SK-N-SH treated with all-trans-retinoic acid at 6 μM for 48 hours (cell line): ENCODE results near the gene KAT2B.

Experiments
- ATAC-seq: fragments of 200-7000 bp; cut with Tn5 transposase; 3 replicates; pipeline ENCODE4 v1.9.1; 2020; ENCODE audit warnings: mild to moderate bottlenecking, moderate library complexity
- ARNTL ChIP-seq: fragments of 450-650 bp; formaldehyde crosslinking; IDR thresholded peaks from 2 replicates; pipeline ENCODE4 v1.5.0; 2020; ENCODE audit warnings: low read depth, mild to moderate bottlenecking, moderate library complexity, borderline replicate concordance
- BACH2 ChIP-seq: fragments of 250-450 bp; sonication (Bioruptor Pico); IDR thresholded peaks from 2 replicates; pipeline ENCODE4 v1.9.0; 2021; ENCODE audit warnings: mild to moderate bottlenecking, borderline replicate concordance
- CSDC2 ChIP-seq: fragments of 250-450 bp; sonication (Bioruptor Pico); IDR thresholded peaks from 2 replicates; pipeline ENCODE4 v1.5.0; 2020; ENCODE audit warnings: mild to moderate bottlenecking, moderate library complexity
- ESRRG ChIP-seq: fragments of 250-450 bp; sonication (Bioruptor Pico); IDR thresholded peaks from 2 replicates; pipeline ENCODE4 v1.6.1; 2021; ENCODE audit warnings: mild to moderate bottlenecking
- GLIS3 ChIP-seq: fragments of 250-450 bp; sonication (Bioruptor Pico); IDR thresholded peaks from 2 replicates; pipeline ENCODE4 v1.5.0; 2020; ENCODE audit warnings: mild to moderate bottlenecking, moderate library complexity
- ISL1 ChIP-seq: fragments of 250-450 bp; sonication (Bioruptor Pico); IDR thresholded peaks from 2 replicates; pipeline ENCODE4 v2.1.2; 2022; ENCODE audit warnings: mild to moderate bottlenecking, moderate library complexity
- RARB ChIP-seq: fragments of 250-450 bp; sonication (Bioruptor Pico); IDR thresholded peaks from 2 replicates; pipeline ENCODE4 v1.8.0; 2021; ENCODE audit warnings: mild to moderate bottlenecking, moderate library complexity
- SNAI2 ChIP-seq: fragments of 250-450 bp; sonication (Bioruptor Pico); IDR thresholded peaks from 2 replicates; pipeline ENCODE4 v1.5.0; 2020; ENCODE audit warnings: mild to moderate bottlenecking, moderate library complexity
- TCF4 ChIP-seq: fragments of 250-450 bp; sonication (Bioruptor Pico); IDR thresholded peaks from 2 replicates; pipeline ENCODE4 v1.8.0; 2021; ENCODE audit warnings: mild to moderate bottlenecking, moderate library complexity, borderline replicate concordance
- ZC3H10 ChIP-seq: fragments of 250-450 bp; sonication (Bioruptor Pico); IDR thresholded peaks from 2 replicates; pipeline ENCODE4 v1.5.1; 2021; ENCODE audit warnings: mild to moderate bottlenecking, moderate library complexity
- ZFP3 ChIP-seq: fragments of 250-450 bp; sonication (Bioruptor Pico); IDR thresholded peaks from 2 replicates; pipeline ENCODE4 v1.5.0; 2020; ENCODE audit warnings: mild to moderate bottlenecking, moderate library complexity
- ZFP30 ChIP-seq: fragments of 450-650 bp; formaldehyde crosslinking; IDR thresholded peaks from 2 replicates; pipeline ENCODE4 v1.5.0; 2022; ENCODE audit warnings: mild to moderate bottlenecking, moderate library complexity
- ZNF565 ChIP-seq: fragments of 450-650 bp; formaldehyde crosslinking; conservative IDR thresholded peaks from 2 replicates; pipeline ENCODE4 v1.5.0; 2020; ENCODE audit warnings: low read depth, mild to moderate bottlenecking, moderate library complexity
- ZNF70 ChIP-seq: fragments of 450-650 bp; formaldehyde crosslinking; IDR thresholded peaks from 2 replicates; pipeline ENCODE4 v1.5.0; 2020; ENCODE audit warnings: mild to moderate bottlenecking, moderate library complexity
- TF ChIP-seq, protein P1 (sequence below): fragments of 250-450 bp; sonication (Bioruptor Pico); IDR thresholded peaks from 2 replicates; pipeline ENCODE4 v1.5.0; 2020; ENCODE audit warnings: mild to moderate bottlenecking, moderate library complexity
- TF ChIP-seq, protein P2 (sequence below): fragments of 250-450 bp; sonication (Bioruptor Pico); IDR thresholded peaks from 2 replicates; pipeline ENCODE4 v1.8.0; 2021; ENCODE audit warnings: low read depth, mild to moderate bottlenecking, moderate library complexity, borderline replicate concordance
- TF ChIP-seq, protein P3 (sequence below): fragments of 250-450 bp; sonication (Bioruptor Pico); IDR thresholded peaks from 2 replicates; pipeline ENCODE4 v1.8.0; 2020; ENCODE audit warnings: mild to moderate bottlenecking, moderate library complexity, borderline replicate concordance
- TF ChIP-seq, protein P4 (sequence below): fragments of 250-450 bp; sonication (Bioruptor Pico); IDR thresholded peaks from 2 replicates; pipeline ENCODE4 v1.5.1; 2021; ENCODE audit warnings: mild to moderate bottlenecking, moderate library complexity
- TF ChIP-seq, protein P5 (sequence below): fragments of 250-450 bp; sonication (Bioruptor Pico); IDR thresholded peaks from 2 replicates; pipeline ENCODE4 v1.5.1; 2020; ENCODE audit warnings: low read depth, mild to moderate bottlenecking, moderate library complexity

The KAT2B gene

DNA sequence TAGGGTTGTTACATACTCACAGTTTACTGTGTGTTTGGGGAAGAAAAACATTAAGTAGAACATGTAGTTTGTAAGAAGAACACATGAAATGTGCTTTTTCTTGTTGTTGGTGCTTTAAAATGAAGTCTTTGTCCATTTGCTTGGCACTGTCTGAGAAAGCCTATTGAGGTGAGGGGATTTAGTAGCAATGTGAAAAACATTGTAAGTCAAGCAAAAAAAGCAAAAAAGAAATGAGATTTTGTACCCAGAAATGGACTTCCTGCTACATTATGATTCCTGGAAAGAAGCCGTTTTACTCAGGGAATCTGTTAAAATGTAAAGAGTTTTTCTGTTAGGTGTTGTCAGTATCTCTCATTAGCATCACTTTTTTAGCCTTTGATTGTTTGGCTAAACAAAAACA is 59.9 kb downstream of the KAT2B start (continued):
- TF ChIP-seq, protein P1, sequence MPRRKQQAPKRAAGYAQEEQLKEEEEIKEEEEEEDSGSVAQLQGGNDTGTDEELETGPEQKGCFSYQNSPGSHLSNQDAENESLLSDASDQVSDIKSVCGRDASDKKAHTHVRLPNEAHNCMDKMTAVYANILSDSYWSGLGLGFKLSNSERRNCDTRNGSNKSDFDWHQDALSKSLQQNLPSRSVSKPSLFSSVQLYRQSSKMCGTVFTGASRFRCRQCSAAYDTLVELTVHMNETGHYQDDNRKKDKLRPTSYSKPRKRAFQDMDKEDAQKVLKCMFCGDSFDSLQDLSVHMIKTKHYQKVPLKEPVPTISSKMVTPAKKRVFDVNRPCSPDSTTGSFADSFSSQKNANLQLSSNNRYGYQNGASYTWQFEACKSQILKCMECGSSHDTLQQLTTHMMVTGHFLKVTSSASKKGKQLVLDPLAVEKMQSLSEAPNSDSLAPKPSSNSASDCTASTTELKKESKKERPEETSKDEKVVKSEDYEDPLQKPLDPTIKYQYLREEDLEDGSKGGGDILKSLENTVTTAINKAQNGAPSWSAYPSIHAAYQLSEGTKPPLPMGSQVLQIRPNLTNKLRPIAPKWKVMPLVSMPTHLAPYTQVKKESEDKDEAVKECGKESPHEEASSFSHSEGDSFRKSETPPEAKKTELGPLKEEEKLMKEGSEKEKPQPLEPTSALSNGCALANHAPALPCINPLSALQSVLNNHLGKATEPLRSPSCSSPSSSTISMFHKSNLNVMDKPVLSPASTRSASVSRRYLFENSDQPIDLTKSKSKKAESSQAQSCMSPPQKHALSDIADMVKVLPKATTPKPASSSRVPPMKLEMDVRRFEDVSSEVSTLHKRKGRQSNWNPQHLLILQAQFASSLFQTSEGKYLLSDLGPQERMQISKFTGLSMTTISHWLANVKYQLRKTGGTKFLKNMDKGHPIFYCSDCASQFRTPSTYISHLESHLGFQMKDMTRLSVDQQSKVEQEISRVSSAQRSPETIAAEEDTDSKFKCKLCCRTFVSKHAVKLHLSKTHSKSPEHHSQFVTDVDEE (CRISPR knock-in tag), result no peak
- no peak for TF ChIP-seq SNAI2 (CRISPR knock-in tag)
- TF ChIP-seq ZC3H10 (CRISPR knock-in tag), result no peak
- TF ChIP-seq TCF4 (CRISPR knock-in tag), result no peak
- TF ChIP-seq CSDC2 (CRISPR knock-in tag), result no peak
- no peak for TF ChIP-seq GLIS3 (CRISPR knock-in tag)

DNA sequence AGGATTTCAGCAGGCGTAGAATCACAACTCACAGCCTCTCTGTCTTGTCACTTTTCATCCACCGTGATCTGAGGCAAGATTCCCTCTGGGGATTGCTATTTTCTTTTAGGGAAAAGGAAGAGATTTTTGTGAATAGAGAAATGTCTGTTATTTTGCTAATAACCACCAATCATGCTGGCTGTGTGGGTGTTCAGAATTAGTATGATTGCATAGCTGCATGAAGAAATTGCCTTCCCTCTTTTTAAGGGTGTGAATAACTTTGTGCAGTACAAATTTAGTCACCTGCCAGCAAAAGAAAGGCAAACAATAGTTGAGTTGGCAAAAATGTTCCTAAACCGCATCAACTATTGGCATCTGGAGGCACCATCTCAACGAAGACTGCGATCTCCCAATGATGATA is 60.8 kb downstream of the KAT2B start:
- TF ChIP-seq, protein P2, sequence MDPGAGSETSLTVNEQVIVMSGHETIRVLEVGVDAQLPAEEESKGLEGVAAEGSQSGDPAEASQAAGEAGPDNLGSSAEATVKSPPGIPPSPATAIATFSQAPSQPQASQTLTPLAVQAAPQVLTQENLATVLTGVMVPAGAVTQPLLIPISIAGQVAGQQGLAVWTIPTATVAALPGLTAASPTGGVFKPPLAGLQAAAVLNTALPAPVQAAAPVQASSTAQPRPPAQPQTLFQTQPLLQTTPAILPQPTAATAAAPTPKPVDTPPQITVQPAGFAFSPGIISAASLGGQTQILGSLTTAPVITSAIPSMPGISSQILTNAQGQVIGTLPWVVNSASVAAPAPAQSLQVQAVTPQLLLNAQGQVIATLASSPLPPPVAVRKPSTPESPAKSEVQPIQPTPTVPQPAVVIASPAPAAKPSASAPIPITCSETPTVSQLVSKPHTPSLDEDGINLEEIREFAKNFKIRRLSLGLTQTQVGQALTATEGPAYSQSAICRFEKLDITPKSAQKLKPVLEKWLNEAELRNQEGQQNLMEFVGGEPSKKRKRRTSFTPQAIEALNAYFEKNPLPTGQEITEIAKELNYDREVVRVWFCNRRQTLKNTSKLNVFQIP (CRISPR knock-in tag), result no peak
- TF ChIP-seq ARNTL, result no peak
- TF ChIP-seq, protein P3, sequence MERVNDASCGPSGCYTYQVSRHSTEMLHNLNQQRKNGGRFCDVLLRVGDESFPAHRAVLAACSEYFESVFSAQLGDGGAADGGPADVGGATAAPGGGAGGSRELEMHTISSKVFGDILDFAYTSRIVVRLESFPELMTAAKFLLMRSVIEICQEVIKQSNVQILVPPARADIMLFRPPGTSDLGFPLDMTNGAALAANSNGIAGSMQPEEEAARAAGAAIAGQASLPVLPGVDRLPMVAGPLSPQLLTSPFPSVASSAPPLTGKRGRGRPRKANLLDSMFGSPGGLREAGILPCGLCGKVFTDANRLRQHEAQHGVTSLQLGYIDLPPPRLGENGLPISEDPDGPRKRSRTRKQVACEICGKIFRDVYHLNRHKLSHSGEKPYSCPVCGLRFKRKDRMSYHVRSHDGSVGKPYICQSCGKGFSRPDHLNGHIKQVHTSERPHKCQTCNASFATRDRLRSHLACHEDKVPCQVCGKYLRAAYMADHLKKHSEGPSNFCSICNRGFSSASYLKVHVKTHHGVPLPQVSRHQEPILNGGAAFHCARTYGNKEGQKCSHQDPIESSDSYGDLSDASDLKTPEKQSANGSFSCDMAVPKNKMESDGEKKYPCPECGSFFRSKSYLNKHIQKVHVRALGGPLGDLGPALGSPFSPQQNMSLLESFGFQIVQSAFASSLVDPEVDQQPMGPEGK (CRISPR knock-in tag), result no peak
- TF ChIP-seq ZFP3 (CRISPR knock-in tag), result no peak
- no peak for TF ChIP-seq ESRRG
- no peak for TF ChIP-seq ZC3H10 (CRISPR knock-in tag)
- TF ChIP-seq, protein P4, sequence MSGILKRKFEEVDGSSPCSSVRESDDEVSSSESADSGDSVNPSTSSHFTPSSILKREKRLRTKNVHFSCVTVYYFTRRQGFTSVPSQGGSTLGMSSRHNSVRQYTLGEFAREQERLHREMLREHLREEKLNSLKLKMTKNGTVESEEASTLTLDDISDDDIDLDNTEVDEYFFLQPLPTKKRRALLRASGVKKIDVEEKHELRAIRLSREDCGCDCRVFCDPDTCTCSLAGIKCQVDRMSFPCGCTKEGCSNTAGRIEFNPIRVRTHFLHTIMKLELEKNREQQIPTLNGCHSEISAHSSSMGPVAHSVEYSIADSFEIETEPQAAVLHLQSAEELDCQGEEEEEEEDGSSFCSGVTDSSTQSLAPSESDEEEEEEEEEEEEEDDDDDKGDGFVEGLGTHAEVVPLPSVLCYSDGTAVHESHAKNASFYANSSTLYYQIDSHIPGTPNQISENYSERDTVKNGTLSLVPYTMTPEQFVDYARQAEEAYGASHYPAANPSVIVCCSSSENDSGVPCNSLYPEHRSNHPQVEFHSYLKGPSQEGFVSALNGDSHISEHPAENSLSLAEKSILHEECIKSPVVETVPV (CRISPR knock-in tag), result no peak
- no peak for TF ChIP-seq CSDC2 (CRISPR knock-in tag)
- no peak for TF ChIP-seq ISL1 (CRISPR knock-in tag)
- no peak for TF ChIP-seq ZFP30 (CRISPR knock-in tag)
- no peak for TF ChIP-seq TCF4 (CRISPR knock-in tag)
- TF ChIP-seq, protein P1 (CRISPR knock-in tag), result no peak
- TF ChIP-seq ZNF70 (CRISPR knock-in tag), result no peak
- no peak for TF ChIP-seq ZNF565 (CRISPR knock-in tag)
- no peak for TF ChIP-seq BACH2 (CRISPR knock-in tag)
- TF ChIP-seq GLIS3 (CRISPR knock-in tag), result no peak
- TF ChIP-seq, protein P5, sequence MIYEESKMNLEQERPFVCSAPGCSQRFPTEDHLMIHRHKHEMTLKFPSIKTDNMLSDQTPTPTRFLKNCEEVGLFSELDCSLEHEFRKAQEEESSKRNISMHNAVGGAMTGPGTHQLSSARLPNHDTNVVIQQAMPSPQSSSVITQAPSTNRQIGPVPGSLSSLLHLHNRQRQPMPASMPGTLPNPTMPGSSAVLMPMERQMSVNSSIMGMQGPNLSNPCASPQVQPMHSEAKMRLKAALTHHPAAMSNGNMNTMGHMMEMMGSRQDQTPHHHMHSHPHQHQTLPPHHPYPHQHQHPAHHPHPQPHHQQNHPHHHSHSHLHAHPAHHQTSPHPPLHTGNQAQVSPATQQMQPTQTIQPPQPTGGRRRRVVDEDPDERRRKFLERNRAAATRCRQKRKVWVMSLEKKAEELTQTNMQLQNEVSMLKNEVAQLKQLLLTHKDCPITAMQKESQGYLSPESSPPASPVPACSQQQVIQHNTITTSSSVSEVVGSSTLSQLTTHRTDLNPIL (CRISPR knock-in tag), result no peak
- ATAC-seq, result no peak

DNA sequence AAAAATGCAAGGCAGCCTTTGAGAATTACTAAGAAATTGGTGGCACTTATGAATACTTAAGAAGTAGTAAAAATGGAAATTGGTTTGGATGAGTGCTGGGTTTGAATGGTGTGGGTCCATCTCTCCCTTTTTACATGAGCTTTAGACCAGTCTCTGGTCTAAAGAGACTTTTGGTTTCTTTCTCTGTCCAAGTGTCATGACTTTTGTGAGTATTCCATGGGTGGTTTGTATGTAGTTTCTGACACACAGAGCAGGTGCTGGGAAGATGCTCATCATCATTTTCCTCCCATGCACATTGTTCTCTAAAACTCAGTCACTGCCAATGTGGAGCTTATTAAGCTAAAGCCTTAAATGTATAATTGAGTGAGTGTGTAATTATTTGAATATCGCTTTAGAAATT is 63.5 kb downstream of the KAT2B start:
- ATAC-seq, result no peak
- TF ChIP-seq ESRRG (no peak), RARB (no peak), ZFP30 (CRISPR knock-in tag) (no peak), ZC3H10 (CRISPR knock-in tag) (no peak), BACH2 (CRISPR knock-in tag) (no peak), ZFP3 (CRISPR knock-in tag) (no peak), ZNF565 (CRISPR knock-in tag) (no peak), ZNF70 (CRISPR knock-in tag) (no peak), ISL1 (CRISPR knock-in tag) (no peak), TCF4 (CRISPR knock-in tag) (no peak)
- TF ChIP-seq, protein P3 (CRISPR knock-in tag), result no peak
- TF ChIP-seq, protein P2 (CRISPR knock-in tag), result no peak
